ENCODE results near the gene CA11. TPM values are rescaled to one million over a fixed set of nuclear protein-coding genes. Genes with fewer than 3 reads are reported as not detected.

CA11 gene
- total and polyA plus RNA-seq, 9 of the 15 experiments (the other 6 are each of a cell fraction or from before 2014, with no cell fraction given), result 2.9 to 19.9 (median 8.3) TPM

DNA sequence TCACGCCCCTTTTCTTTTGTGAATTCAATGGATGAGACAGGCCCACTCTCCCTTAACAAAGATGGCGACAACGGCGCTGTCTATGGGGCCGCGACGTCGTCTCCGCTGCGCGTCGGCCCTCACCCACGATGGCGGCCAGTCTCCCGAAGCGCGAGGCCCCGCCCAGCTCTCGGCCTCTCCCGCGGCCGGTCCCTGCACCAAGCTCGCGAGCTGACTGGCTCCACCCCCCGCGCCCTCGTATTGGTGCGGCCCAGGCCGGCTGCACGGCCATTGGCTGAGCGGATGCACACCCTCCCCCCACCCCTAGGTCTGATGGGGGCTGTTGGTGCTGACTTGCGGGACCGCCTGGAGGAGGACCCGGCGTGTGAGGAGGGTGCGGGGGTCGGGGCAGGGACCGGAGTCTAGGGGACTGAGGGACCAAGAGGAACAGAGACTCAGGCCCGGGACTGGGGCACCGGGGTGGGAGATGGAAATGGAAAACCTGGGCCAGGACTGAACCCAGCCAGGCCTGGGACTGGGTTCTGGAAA, 21.9 kb downstream of the CA11 start (continued):
- TF ChIP-seq BDP1 (IDR thresholded peaks at IDR 0.05; ENCODE audit: insufficient read depth, insufficient read length) (no peak), SPI1 (IDR thresholded peaks at IDR 0.05; ENCODE audit: borderline replicate concordance, low read depth, low read length) (no peak), FOSL1 (tag; conservative IDR thresholded peaks at IDR 0.05) (no peak), KAT7 (CRISPR knock-in tag; IDR thresholded peaks at IDR 0.05; ENCODE audit: borderline replicate concordance) (no peak), STAT5A (IDR thresholded peaks at IDR 0.05; ENCODE audit: borderline replicate concordance, low read length) (no peak), CHD2 (IDR thresholded peaks at IDR 0.05; ENCODE audit: low read depth, low read length) (peak; percentile 91), FOXA3 (CRISPR knock-in tag; conservative IDR thresholded peaks at IDR 0.05 in 1 of 2, IDR thresholded peaks at IDR 0.05 in 1 of 2) (no peak), TCF3 (CRISPR knock-in tag; IDR thresholded peaks at IDR 0.05) (no peak), U2AF2 (optimal IDR thresholded peaks at IDR 0.05; ENCODE audit: low read depth, low read length) (no peak), CREM (IDR thresholded peaks at IDR 0.05; ENCODE audit: low read depth) (peak; percentile 96), ZNF639 (CRISPR knock-in tag; conservative IDR thresholded peaks at IDR 0.05 in 1 of 2, IDR thresholded peaks at IDR 0.05 in 1 of 2) (0 out of 4 replicates have a peak, but pooled peaks of 1 of the 2 experiments have one; percentile 49), TCFL5 (CRISPR knock-in tag; conservative IDR thresholded peaks at IDR 0.05) (no peak), CC2D1A (IDR thresholded peaks at IDR 0.05) (no peak), RAD51 (IDR thresholded peaks at IDR 0.05; ENCODE audit: borderline replicate concordance, low read depth) (no peak), ZNF224 (CRISPR knock-in tag; IDR thresholded peaks at IDR 0.05) (no peak), ZNF121 (CRISPR knock-in tag; conservative IDR thresholded peaks at IDR 0.05) (no peak), DIDO1 (tag; IDR thresholded peaks at IDR 0.05; ENCODE audit: low read depth) (no peak; the same call in 1 of the 2 replicates), SP1 (CRISPR knock-in tag; IDR thresholded peaks at IDR 0.05) (peak; percentile 95), ZNF584 (CRISPR knock-in tag; IDR thresholded peaks at IDR 0.05; ENCODE audit: low read depth) (no peak), PCBP2 (IDR thresholded peaks at IDR 0.05; ENCODE audit: low read depth, low read length, poor library complexity, severe bottlenecking) (no peak), MIER1 (IDR thresholded peaks at IDR 0.05; ENCODE audit: low read depth) (no peak)
- TF ChIP-seq, protein P1, sequence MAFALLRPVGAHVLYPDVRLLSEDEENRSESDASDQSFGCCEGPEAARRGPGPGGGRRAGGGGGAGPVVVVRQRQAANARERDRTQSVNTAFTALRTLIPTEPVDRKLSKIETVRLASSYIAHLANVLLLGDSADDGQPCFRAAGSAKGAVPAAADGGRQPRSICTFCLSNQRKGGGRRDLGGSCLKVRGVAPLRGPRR (CRISPR knock-in tag; IDR thresholded peaks at IDR 0.05), result no peak
- TF ChIP-seq, protein P2, sequence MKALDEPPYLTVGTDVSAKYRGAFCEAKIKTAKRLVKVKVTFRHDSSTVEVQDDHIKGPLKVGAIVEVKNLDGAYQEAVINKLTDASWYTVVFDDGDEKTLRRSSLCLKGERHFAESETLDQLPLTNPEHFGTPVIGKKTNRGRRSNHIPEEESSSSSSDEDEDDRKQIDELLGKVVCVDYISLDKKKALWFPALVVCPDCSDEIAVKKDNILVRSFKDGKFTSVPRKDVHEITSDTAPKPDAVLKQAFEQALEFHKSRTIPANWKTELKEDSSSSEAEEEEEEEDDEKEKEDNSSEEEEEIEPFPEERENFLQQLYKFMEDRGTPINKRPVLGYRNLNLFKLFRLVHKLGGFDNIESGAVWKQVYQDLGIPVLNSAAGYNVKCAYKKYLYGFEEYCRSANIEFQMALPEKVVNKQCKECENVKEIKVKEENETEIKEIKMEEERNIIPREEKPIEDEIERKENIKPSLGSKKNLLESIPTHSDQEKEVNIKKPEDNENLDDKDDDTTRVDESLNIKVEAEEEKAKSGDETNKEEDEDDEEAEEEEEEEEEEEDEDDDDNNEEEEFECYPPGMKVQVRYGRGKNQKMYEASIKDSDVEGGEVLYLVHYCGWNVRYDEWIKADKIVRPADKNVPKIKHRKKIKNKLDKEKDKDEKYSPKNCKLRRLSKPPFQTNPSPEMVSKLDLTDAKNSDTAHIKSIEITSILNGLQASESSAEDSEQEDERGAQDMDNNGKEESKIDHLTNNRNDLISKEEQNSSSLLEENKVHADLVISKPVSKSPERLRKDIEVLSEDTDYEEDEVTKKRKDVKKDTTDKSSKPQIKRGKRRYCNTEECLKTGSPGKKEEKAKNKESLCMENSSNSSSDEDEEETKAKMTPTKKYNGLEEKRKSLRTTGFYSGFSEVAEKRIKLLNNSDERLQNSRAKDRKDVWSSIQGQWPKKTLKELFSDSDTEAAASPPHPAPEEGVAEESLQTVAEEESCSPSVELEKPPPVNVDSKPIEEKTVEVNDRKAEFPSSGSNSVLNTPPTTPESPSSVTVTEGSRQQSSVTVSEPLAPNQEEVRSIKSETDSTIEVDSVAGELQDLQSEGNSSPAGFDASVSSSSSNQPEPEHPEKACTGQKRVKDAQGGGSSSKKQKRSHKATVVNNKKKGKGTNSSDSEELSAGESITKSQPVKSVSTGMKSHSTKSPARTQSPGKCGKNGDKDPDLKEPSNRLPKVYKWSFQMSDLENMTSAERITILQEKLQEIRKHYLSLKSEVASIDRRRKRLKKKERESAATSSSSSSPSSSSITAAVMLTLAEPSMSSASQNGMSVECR (CRISPR knock-in tag; IDR thresholded peaks at IDR 0.05), result 0 out of 2 replicates have a peak, but pooled peaks have one; percentile 52

Data from K562 (cell line).